Endodermal cell (in vitro differentiated cells): Measurements from ENCODE around the gene BSDC1. TPM values are rescaled to one million over a fixed set of nuclear protein-coding genes. Genes with fewer than 3 reads are reported as not detected.

ENCODE experiments used
- DNase-seq: peaks from one replicate; pipeline ENCODE4 v3.0.0-alpha.2; 2017
- H3K27ac ChIP-seq: 2 replicates; pipeline ENCODE4 v1.5.1; 2013; ENCODE audit warnings: mild to moderate bottlenecking, low read depth, low read length, moderate library complexity
- H3K27me3 ChIP-seq: 2 replicates; pipeline ENCODE4 v1.6.1; 2013; ENCODE audit warnings: mild to moderate bottlenecking, low read length, moderate library complexity; ENCODE audit not compliant: insufficient read depth, control insufficient read depth, poor library complexity, severe bottlenecking
- H3K36me3 ChIP-seq: 2 replicates; pipeline ENCODE4 v1.7.0; 2013; ENCODE audit warnings: mild to moderate bottlenecking, low read length, moderate library complexity; ENCODE audit not compliant: control insufficient read depth, insufficient read depth
- H3K4me1 ChIP-seq: one replicate; pipeline ENCODE4 v1.7.0; 2013; ENCODE audit warnings: low read length; ENCODE audit not compliant: control insufficient read depth, insufficient read depth
- H3K4me3 ChIP-seq: 2 replicates; pipeline ENCODE4 v1.5.1; 2013; ENCODE audit warnings: mild to moderate bottlenecking, low read length, moderate library complexity
- H3K9ac ChIP-seq: 2 replicates; pipeline ENCODE4 v1.6.1; 2013; ENCODE audit warnings: mild to moderate bottlenecking, low read length, moderate library complexity; ENCODE audit not compliant: poor library complexity, severe bottlenecking; ENCODE audit errors: extremely low read depth
- H3K9me3 ChIP-seq: 2 replicates; pipeline ENCODE4 v1.6.1; 2013; ENCODE audit warnings: mild to moderate bottlenecking, low read length, moderate library complexity; ENCODE audit not compliant: control insufficient read depth
- H3K27ac Mint-ChIP-seq: 2 replicates; pipeline ENCODE4 v1.8.0; 2020; ENCODE audit warnings: mixed read lengths
- H3K27me3 Mint-ChIP-seq: 2 replicates; pipeline ENCODE4 v1.8.0; 2021; ENCODE audit warnings: mild to moderate bottlenecking, mixed read lengths; ENCODE audit not compliant: insufficient read depth
- H3K36me3 Mint-ChIP-seq: 2 replicates; pipeline ENCODE4 v1.8.0; 2020; ENCODE audit warnings: low read depth, mixed read lengths
- H3K4me1 Mint-ChIP-seq: 2 replicates; pipeline ENCODE4 v1.8.0; 2020; ENCODE audit warnings: mixed read lengths
- H3K4me3 Mint-ChIP-seq: 2 replicates; pipeline ENCODE4 v1.8.0; 2020; ENCODE audit warnings: mild to moderate bottlenecking, moderate library complexity, mixed read lengths
- H3K9me3 Mint-ChIP-seq: 2 replicates; pipeline ENCODE4 v1.8.0; 2020; ENCODE audit warnings: mild to moderate bottlenecking, mixed read lengths
- WGBS, 2 experiments: methylation state at CpG; one replicate each; pipeline versions ENCODE4 v1.1.5 to v1.1.7; 2013; ENCODE audit warnings: missing lambda C conversion rate in 2 of 2, mixed read lengths in 1 of 2; ENCODE audit not compliant: insufficient coverage in 1 of 2, insufficient read length in 1 of 2; 5-methylcytosine and 5-hydroxymethylcytosine counted together
- total RNA-seq, 2 donors: library from RNA; stranded (reverse); fragmentation: NEBNext Ultra II Directional in 1 of 2; extraction: Animal tissue kit (Norgen Biotek cat#: 25700) in 1 of 2; gene quantifications; 2 replicates in 1 of 2; 3 replicates in 1 of 2; pipeline ENCODE4 v1.2.1, GENCODE V29; 2021
- TF ChIP-seq, protein P1 (sequence below): fragments of 200-600 bp; sonication (generic); conservative IDR thresholded peaks from 2 replicates; pipeline ENCODE4 v1.5.0; 2021; ENCODE audit warnings: antibody characterized with exemption, mild to moderate bottlenecking

BSDC1 gene
- total RNA-seq, 2 donors from 2014 or later: 61.7 to 68.3 TPM

- peaks cover 27% of the 10 kb centered on the region for H3K27me3 Mint-ChIP-seq
- Histone ChIP-seq H3K36me3 (no peaks in the 10 kb centered on the region), H3K9me3 (peaks cover 5% of the 10 kb centered on the region), H3K4me3 (peak overlapping the region; percentile 79), H3K27me3 (no peaks in the 10 kb centered on the region), H3K27ac (peak overlapping the region; percentile 85), H3K9ac (peak overlapping the region; percentile 72), H3K4me1 (peaks cover 13% of the 10 kb centered on the region)
- TF ChIP-seq, protein P1, sequence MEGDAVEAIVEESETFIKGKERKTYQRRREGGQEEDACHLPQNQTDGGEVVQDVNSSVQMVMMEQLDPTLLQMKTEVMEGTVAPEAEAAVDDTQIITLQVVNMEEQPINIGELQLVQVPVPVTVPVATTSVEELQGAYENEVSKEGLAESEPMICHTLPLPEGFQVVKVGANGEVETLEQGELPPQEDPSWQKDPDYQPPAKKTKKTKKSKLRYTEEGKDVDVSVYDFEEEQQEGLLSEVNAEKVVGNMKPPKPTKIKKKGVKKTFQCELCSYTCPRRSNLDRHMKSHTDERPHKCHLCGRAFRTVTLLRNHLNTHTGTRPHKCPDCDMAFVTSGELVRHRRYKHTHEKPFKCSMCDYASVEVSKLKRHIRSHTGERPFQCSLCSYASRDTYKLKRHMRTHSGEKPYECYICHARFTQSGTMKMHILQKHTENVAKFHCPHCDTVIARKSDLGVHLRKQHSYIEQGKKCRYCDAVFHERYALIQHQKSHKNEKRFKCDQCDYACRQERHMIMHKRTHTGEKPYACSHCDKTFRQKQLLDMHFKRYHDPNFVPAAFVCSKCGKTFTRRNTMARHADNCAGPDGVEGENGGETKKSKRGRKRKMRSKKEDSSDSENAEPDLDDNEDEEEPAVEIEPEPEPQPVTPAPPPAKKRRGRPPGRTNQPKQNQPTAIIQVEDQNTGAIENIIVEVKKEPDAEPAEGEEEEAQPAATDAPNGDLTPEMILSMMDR: no peak
- DNase-seq: no peak
- no peak overlapping the region for H3K27ac Mint-ChIP-seq
- peaks cover 20% of the 10 kb centered on the region for H3K4me1 Mint-ChIP-seq
- peak overlapping the region; percentile 74 for H3K4me3 Mint-ChIP-seq
- no peaks in the 10 kb centered on the region for H3K36me3 Mint-ChIP-seq
- H3K9me3 Mint-ChIP-seq: peaks cover 13% of the 10 kb centered on the region
- WGBS, 2 experiments: 76 to 85% methylated on average over 4 to 8 of the region's 8 CpGs
Measured at GRCh38 chr1:32352239-32352745, 41.9 kb downstream of the BSDC1 start.

- 4 to 16% methylated on average over 19 to 74 of the region's 75 CpGs for WGBS, 2 experiments
- H3K9ac ChIP-seq: peak overlapping the region; percentile 72
- Mint-ChIP-seq H3K4me1 (peaks cover 20% of the 10 kb centered on the region), H3K36me3 (no peaks in the 10 kb centered on the region), H3K4me3 (peak overlapping the region; percentile 74), H3K27me3 (peaks cover 29% of the 10 kb centered on the region), H3K27ac (peak overlapping the region; percentile 91), H3K9me3 (peaks cover 13% of the 10 kb centered on the region)
- TF ChIP-seq, protein P1: no peak
- no peaks in the 10 kb centered on the region for H3K27me3 ChIP-seq
- peak overlapping the region; percentile 80 for H3K4me3 ChIP-seq
- peak overlapping the region; percentile 85 for H3K27ac ChIP-seq
- DNase-seq: peak; percentile 98
- H3K36me3 ChIP-seq: no peaks in the 10 kb centered on the region
- peaks cover 13% of the 10 kb centered on the region for H3K4me1 ChIP-seq
- peaks cover 5% of the 10 kb centered on the region for H3K9me3 ChIP-seq
Measured at GRCh38 chr1:32351399-32352238, 42.6 kb downstream of the BSDC1 start.

DNA sequence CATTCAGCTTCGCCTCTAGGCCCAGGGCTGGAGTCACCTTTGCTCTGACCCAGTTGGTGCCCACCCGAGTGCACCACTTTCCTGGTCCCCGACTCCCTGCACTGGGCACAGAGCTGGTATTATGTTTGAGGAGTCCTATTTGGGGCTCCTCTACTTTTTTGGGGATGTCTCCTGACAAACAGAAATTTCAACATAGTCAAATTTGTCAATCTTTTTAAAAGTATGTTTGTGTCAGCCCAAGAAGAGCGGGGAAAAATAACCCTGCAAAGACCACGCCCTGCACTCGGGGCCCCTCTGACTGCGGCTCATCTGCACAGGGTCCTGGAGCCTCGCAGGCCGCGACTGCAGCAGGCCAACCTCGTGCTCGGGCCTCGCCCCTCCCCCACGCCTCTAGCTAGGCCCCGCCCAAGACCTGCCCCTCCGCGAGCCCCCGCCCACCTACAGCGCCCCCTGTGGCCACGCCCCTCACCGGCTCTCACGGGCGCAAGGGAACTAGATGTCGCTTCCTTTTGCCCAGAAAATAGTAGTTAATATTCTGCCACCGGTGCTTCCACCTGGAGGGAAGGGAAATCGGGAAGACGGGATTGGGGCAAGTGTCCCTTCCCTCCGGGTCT, 43.3 kb downstream of the BSDC1 start:
- no peak overlapping the region for H3K27ac ChIP-seq
- TF ChIP-seq, protein P1: peak; percentile 76
- H3K9ac ChIP-seq: no peak overlapping the region
- H3K36me3 Mint-ChIP-seq: no peaks in the 10 kb centered on the region
- DNase-seq: peak; percentile 92
- peaks cover 5% of the 10 kb centered on the region for H3K9me3 ChIP-seq
- peaks cover 20% of the 10 kb centered on the region for H3K4me1 Mint-ChIP-seq
- no peaks in the 10 kb centered on the region for H3K36me3 ChIP-seq
- H3K4me3 Mint-ChIP-seq: peak overlapping the region; percentile 74
- H3K9me3 Mint-ChIP-seq: peaks cover 13% of the 10 kb centered on the region
- peak overlapping the region; percentile 80 for H3K4me3 ChIP-seq
- H3K27me3 ChIP-seq: no peaks in the 10 kb centered on the region
- H3K27me3 Mint-ChIP-seq: peaks cover 35% of the 10 kb centered on the region
- H3K27ac Mint-ChIP-seq: peak overlapping the region; percentile 91
- peaks cover 13% of the 10 kb centered on the region for H3K4me1 ChIP-seq
- 21 to 40% methylated on average over 7 to 28 of the region's 28 CpGs for WGBS, 2 experiments
